ENCODE data around the gene NACC2.

Gene NACC2

DNA sequence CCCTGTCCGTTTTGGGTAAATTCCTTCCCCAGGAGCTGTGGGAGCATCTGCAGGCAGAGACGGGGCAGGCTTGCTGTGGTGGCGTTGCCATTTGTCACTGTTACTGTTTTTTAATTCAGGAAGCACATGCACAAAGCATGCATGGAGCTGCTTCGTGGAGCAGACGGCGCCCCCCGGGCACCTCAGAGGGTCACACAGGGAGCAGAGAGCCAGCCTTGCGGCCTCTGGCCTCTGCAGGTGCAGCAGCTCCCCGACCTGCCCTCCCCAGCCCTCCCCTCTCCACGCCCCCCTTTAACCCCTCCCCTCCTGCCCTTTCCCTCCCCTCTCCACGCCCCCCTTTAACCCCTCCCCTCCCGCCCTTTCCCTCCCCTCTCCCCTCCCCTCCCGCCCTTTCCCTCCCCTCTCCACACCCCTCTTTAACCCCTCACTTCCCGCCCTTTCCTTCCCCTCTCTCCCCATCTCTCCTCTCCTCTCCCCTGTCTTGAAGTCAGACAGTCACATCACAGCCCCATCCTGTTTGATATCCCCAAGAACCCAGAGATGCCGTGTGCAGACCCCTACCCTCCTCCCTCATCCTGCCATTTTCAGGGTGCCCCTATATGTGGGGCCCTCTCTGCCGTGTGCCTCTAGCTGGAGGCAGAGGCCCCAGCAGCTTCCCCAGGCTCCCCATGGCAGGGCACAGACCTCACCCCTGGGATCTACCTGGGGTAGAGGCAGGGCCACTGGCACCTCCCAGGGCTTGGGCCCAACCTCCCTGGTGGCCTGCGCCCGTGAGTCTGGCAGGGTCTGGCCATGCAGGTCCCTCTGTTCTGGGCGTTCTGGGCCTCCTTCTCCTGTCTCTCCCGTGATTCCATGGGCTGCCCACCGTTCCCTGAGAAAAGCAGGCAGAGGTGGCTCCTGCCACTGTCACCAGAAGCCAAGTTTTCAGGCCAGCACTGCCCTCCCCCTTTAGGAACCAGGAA, 104.3 kb downstream of the NACC2 start (continued):
- TF ChIP-seq ZBTB44 (tag by site-specific recombination; IDR thresholded peaks at IDR 0.05) (peak; percentile 80), GLIS1 (tag by site-specific recombination; IDR thresholded peaks at IDR 0.05) (peak; percentile 87), ZNF184 (tag by site-specific recombination; IDR thresholded peaks at IDR 0.05) (no peak), ZNF561 (tag by site-specific recombination; IDR thresholded peaks at IDR 0.05; ENCODE audit: borderline replicate concordance) (no peak), GLI2 (tag by site-specific recombination; IDR thresholded peaks at IDR 0.05; ENCODE audit: borderline replicate concordance, low read depth) (no peak), KLF8 (tag by site-specific recombination; IDR thresholded peaks at IDR 0.05) (peak; percentile 43; the same call in 1 of the 2 replicates), ZNF701 (tag by site-specific recombination; IDR thresholded peaks at IDR 0.05) (no peak), OVOL3 (tag by site-specific recombination; IDR thresholded peaks at IDR 0.05) (no peak), ZNF837 (tag by site-specific recombination; IDR thresholded peaks at IDR 0.05) (no peak), ZNF654 (tag by site-specific recombination; IDR thresholded peaks at IDR 0.05; ENCODE audit: low read depth) (no peak), GLIS2 (tag by site-specific recombination; IDR thresholded peaks at IDR 0.05) (peak; percentile 19; the same call in 1 of the 2 replicates), ZNF202 (tag by site-specific recombination; IDR thresholded peaks at IDR 0.05; ENCODE audit: borderline replicate concordance) (no peak), ZNF777 (tag by site-specific recombination; IDR thresholded peaks at IDR 0.05; ENCODE audit: borderline replicate concordance) (no peak), ZNF404 (tag by site-specific recombination; IDR thresholded peaks at IDR 0.05) (no peak), ZNF416 (tag by site-specific recombination; IDR thresholded peaks at IDR 0.05) (no peak), KLF1 (tag by site-specific recombination; IDR thresholded peaks at IDR 0.05) (peak; percentile 81), ZNF292 (tag by site-specific recombination; IDR thresholded peaks at IDR 0.05; ENCODE audit: borderline replicate concordance, low read depth) (no peak), MZF1 (tag by site-specific recombination; IDR thresholded peaks at IDR 0.05; ENCODE audit: borderline replicate concordance) (no peak), ZNF23 (tag by site-specific recombination; IDR thresholded peaks at IDR 0.05; ENCODE audit: borderline replicate concordance) (no peak), ZSCAN23 (tag by site-specific recombination; IDR thresholded peaks at IDR 0.05) (no peak), ZNF223 (tag by site-specific recombination; IDR thresholded peaks at IDR 0.05) (no peak), ZNF791 (tag by site-specific recombination; IDR thresholded peaks at IDR 0.05) (no peak), ZNF529 (tag by site-specific recombination; IDR thresholded peaks at IDR 0.05; ENCODE audit: insufficient replicate concordance) (no peak), ZNF629 (tag by site-specific recombination; IDR thresholded peaks at IDR 0.05) (no peak), ZNF341 (tag by site-specific recombination; IDR thresholded peaks at IDR 0.05; ENCODE audit: low read depth) (no peak), WT1 (tag by site-specific recombination; IDR thresholded peaks at IDR 0.05) (no peak)
- TF ChIP-seq, protein P1, sequence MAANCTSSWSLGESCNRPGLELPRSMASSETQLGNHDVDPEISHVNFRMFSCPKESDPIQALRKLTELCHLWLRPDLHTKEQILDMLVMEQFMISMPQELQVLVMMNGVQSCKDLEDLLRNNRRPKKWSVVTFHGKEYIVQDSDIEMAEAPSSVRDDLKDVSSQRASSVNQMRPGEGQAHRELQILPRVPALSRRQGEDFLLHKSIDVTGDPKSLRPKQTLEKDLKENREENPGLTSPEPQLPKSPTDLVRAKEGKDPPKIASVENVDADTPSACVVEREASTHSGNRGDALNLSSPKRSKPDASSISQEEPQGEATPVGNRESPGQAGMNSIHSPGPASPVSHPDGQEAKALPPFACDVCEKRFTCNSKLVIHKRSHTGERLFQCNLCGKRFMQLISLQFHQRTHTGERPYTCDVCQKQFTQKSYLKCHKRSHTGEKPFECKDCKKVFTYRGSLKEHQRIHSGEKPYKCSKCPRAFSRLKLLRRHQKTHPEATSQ (tag by site-specific recombination; IDR thresholded peaks at IDR 0.05), result no peak

All from HEK293 (cell line).